ENCODE data around the gene NDUFAF3. TPM values are rescaled to one million over a fixed set of nuclear protein-coding genes. Genes with fewer than 3 reads are reported as not detected.

Gene NDUFAF3
- total and polyA plus RNA-seq, 2 donors (not counting 1 experiment from before 2014, with no cell fraction given), result 61.0 to 67.5 TPM

DNA sequence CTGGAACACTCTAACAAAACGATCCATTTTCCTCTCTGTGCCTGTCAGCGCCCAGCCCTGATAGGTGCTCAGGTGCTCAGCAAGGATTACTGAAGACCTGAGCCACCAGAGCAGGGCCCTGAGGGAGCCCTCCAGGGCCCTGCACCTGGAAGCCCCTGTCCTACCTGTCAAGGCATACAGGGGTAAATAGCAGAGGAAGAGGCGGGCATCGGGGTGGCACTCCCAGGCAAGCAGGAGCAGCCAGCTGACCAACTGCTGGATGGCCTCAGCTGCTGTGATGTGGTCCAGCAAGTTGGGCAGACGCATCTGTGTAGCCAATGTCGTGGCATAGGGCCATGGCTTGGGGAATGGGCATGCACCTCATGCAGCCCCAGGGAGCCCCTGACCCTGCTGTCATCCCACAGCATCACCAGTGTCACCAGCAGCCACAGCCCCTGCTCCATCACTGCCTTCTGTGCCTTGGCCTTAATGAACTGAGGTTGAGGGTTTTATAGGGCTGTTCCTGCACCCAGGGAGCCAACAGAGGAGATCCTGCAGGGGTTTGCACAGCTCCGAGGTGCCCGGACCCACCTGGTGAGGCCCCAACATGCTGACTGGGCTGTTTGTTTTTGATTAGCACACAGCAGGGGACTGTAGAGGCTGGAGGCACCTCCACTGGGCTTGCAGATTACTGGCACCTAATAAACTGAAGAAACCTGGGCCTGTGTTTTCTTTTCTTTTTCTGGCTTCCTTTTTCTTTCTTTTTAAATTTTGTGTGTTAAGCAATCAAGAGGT lies 22.6 kb upstream of the NDUFAF3 start:
- H3K9ac ChIP-seq (ENCODE audit: low read length), result no peak overlapping the region
- peaks cover 0 to 8% of the 10 kb centered on the region in 2 experiments for H3K36me3 ChIP-seq (replicated peaks in 1 of 2; ENCODE audit: control extremely low read depth in 1 of 2, control insufficient read depth in 1 of 2, extremely low read depth in 1 of 2, insufficient read depth in 2 of 2, low read length in 1 of 2)
- Mint-ChIP-seq H3K9me3 (ENCODE audit: insufficient read depth) (no peaks in the 10 kb centered on the region), H3K27me3 (no peaks in the 10 kb centered on the region), H3K27ac (no peak overlapping the region), H3K4me3 (no peak overlapping the region), H3K4me1 (no peaks in the 10 kb centered on the region)
- no peaks in the 10 kb centered on the region for H4K20me1 ChIP-seq (ENCODE audit: control insufficient read depth, insufficient read depth, low read length, poor library complexity, severe bottlenecking)
- H3K27me3 ChIP-seq (replicated peaks in 1 of 4; ENCODE audit: control extremely low read depth in 1 of 4, control insufficient read depth in 3 of 4, insufficient read depth in 4 of 4, low read length in 3 of 4), result no peaks in the 10 kb centered on the region
- no peak overlapping the region for H3K4me2 ChIP-seq (replicated peaks; ENCODE audit: low read depth, low read length, poor library complexity, severe bottlenecking)
- no peak for ATAC-seq (ENCODE audit: low read depth)
- H3K4me3 ChIP-seq (ENCODE audit: control extremely low read depth in 1 of 5, extremely low read depth in 1 of 5, insufficient read depth in 1 of 5, low read depth in 2 of 5, low read length in 4 of 5), result no peak overlapping the region
- DNase-seq, result no peak
- intact Hi-C loops (cut with micrococcal nuclease), result no loop called here
- H3K9me3 ChIP-seq (ENCODE audit: control extremely low read depth in 1 of 3, control insufficient read depth in 2 of 3, insufficient read depth in 1 of 3, low read length in 2 of 3), result no peaks in the 10 kb centered on the region
- no peak overlapping the region for H3K27ac ChIP-seq (ENCODE audit: low read length in 2 of 2)
- WGBS (ENCODE audit: insufficient coverage), result 95% methylated on average over 8 of the region's 8 CpGs
- H2AFZ ChIP-seq (ENCODE audit: insufficient read depth, low read depth, low read length, poor library complexity, severe bottlenecking), result no peak overlapping the region
- ChIA-PET POLR2A (no interaction called here), CTCF (no interaction called here)
- TF ChIP-seq EZH2 (IDR thresholded peaks at IDR 0.05; ENCODE audit: borderline replicate concordance, insufficient read depth, low read depth, low read length, poor library complexity, severe bottlenecking), result no peak
- TF ChIP-seq, protein P1, sequence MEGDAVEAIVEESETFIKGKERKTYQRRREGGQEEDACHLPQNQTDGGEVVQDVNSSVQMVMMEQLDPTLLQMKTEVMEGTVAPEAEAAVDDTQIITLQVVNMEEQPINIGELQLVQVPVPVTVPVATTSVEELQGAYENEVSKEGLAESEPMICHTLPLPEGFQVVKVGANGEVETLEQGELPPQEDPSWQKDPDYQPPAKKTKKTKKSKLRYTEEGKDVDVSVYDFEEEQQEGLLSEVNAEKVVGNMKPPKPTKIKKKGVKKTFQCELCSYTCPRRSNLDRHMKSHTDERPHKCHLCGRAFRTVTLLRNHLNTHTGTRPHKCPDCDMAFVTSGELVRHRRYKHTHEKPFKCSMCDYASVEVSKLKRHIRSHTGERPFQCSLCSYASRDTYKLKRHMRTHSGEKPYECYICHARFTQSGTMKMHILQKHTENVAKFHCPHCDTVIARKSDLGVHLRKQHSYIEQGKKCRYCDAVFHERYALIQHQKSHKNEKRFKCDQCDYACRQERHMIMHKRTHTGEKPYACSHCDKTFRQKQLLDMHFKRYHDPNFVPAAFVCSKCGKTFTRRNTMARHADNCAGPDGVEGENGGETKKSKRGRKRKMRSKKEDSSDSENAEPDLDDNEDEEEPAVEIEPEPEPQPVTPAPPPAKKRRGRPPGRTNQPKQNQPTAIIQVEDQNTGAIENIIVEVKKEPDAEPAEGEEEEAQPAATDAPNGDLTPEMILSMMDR (IDR thresholded peaks at IDR 0.05), result no peak
- H3K4me1 ChIP-seq (ENCODE audit: control insufficient read depth in 2 of 2, insufficient read depth in 2 of 2, low read length in 2 of 2), result no peaks in the 10 kb centered on the region
- no peaks in the 10 kb centered on the region for H3K79me2 ChIP-seq (ENCODE audit: control insufficient read depth, insufficient read depth, low read length)

DNA sequence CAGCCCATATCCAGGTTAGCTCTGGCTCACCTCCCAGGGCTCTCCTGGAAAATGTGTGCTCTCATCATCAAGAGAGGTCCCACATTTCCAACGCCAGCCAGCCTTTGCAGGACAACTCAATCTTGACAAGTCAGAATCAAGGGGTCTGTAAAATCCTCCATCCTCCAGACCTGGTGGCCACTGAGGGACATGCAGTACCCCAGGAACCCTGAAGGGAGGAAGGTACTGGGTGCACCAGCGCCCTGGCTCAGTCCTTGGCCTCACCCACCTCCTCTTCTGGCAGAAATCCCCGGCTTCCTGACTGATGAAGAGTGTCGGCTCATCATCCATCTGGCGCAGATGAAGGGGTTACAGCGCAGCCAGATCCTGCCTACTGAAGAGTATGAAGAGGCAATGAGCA lies 20.8 kb upstream of the NDUFAF3 start:
- Histone ChIP-seq H3K9ac (ENCODE audit: low read length) (no peak overlapping the region), H2AFZ (ENCODE audit: insufficient read depth, low read depth, low read length, poor library complexity, severe bottlenecking) (no peak overlapping the region), H3K4me2 (replicated peaks; ENCODE audit: low read depth, low read length, poor library complexity, severe bottlenecking) (no peak overlapping the region), H3K79me2 (ENCODE audit: control insufficient read depth, insufficient read depth, low read length) (peaks cover 6% of the 10 kb centered on the region), H3K9me3 (ENCODE audit: control extremely low read depth in 1 of 3, control insufficient read depth in 2 of 3, insufficient read depth in 1 of 3, low read length in 2 of 3) (no peaks in the 10 kb centered on the region), H3K27ac (ENCODE audit: low read length in 2 of 2) (no peak overlapping the region), H3K4me1 (ENCODE audit: control insufficient read depth in 2 of 2, insufficient read depth in 2 of 2, low read length in 2 of 2) (peaks cover 1% of the 10 kb centered on the region in 2 donors), H3K27me3 (replicated peaks in 1 of 4; ENCODE audit: control extremely low read depth in 1 of 4, control insufficient read depth in 3 of 4, insufficient read depth in 4 of 4, low read length in 3 of 4) (no peaks in the 10 kb centered on the region), H4K20me1 (ENCODE audit: control insufficient read depth, insufficient read depth, low read length, poor library complexity, severe bottlenecking) (no peaks in the 10 kb centered on the region), H3K4me3 (ENCODE audit: control extremely low read depth in 1 of 5, extremely low read depth in 1 of 5, insufficient read depth in 1 of 5, low read depth in 2 of 5, low read length in 4 of 5) (no peak overlapping the region), H3K36me3 (replicated peaks in 1 of 2; ENCODE audit: control extremely low read depth in 1 of 2, control insufficient read depth in 1 of 2, extremely low read depth in 1 of 2, insufficient read depth in 2 of 2, low read length in 1 of 2) (peaks cover 0 to 5% of the 10 kb centered on the region in 2 experiments)
- no peak for TF ChIP-seq EZH2 (IDR thresholded peaks at IDR 0.05; ENCODE audit: borderline replicate concordance, insufficient read depth, low read depth, low read length, poor library complexity, severe bottlenecking)
- TF ChIP-seq, protein P1 (IDR thresholded peaks at IDR 0.05), result no peak
- ATAC-seq (ENCODE audit: low read depth), result no peak
- Mint-ChIP-seq H3K27me3 (no peaks in the 10 kb centered on the region), H3K27ac (no peak overlapping the region), H3K4me3 (no peak overlapping the region), H3K9me3 (ENCODE audit: insufficient read depth) (no peaks in the 10 kb centered on the region), H3K4me1 (peaks cover under 1% of the 10 kb centered on the region)
- no peak for DNase-seq
- WGBS (ENCODE audit: insufficient coverage), result 96% methylated on average over 6 of the region's 6 CpGs
- intact Hi-C loops (cut with micrococcal nuclease), result no loop called here
- POLR2A ChIA-PET, result no interaction called here
- CTCF ChIA-PET, result no interaction called here
